Caco-2 (cell line): ENCODE results near the gene CTIF. TPM values are rescaled to one million over a fixed set of nuclear protein-coding genes. Genes with fewer than 3 reads are reported as not detected.

ENCODE experiments used
- BruUV-seq: library from RNA; stranded (reverse); fragments of 400-500 nt; replicated peaks from 2 replicates; lab custom pipeline; 2021; lab: Mats Ljungman, UMichigan
- CTCF ChIA-PET: fragments of 300-600 bp; sonication (Branson Sonifier 250); formaldehyde crosslinking; loops from one replicate; lab custom pipeline; 2022; ENCODE audit warnings: antibody characterized with exemption; lab: Charles Lee
- POLR2A ChIA-PET: fragments of 300-600 bp; sonication (Branson Sonifier 250); formaldehyde crosslinking; loops from one replicate; lab custom pipeline; 2022; ENCODE audit warnings: antibody characterized with exemption; lab: Charles Lee
- DNase-seq, 2 experiments: peaks; one replicate each; pipeline versions ENCODE4 v3.0.0 to v3.0.0-alpha.2; 2020 to 2022
- H3K27me3 ChIP-seq: replicated peaks from 2 replicates; pipeline ENCODE4 v1.6.0; 2011; ENCODE audit warnings: low read length; ENCODE audit not compliant: control insufficient read depth, insufficient read depth
- H3K36me3 ChIP-seq: 2 replicates; pipeline ENCODE4 v1.5.1; 2011; ENCODE audit warnings: low read length; ENCODE audit not compliant: control insufficient read depth, insufficient read depth
- H3K4me1 ChIP-seq: fragments of 250-450 bp; sonication (Bioruptor Pico); 2 replicates; pipeline ENCODE4 v1.5.1; 2020; ENCODE audit warnings: mild to moderate bottlenecking
- H3K4me3 ChIP-seq: 2 replicates; pipeline ENCODE4 v1.5.1; 2011; ENCODE audit warnings: low read depth, mild to moderate bottlenecking, control low read depth, low read length
- H3K9me3 ChIP-seq: fragments of 250-450 bp; sonication (Bioruptor Pico); 2 replicates; pipeline ENCODE4 v1.5.1; 2020; ENCODE audit warnings: mild to moderate bottlenecking, moderate library complexity
- H3K27ac Mint-ChIP-seq: one replicate; pipeline ENCODE4 v1.8.0; 2022; ENCODE audit warnings: mixed read lengths; ENCODE audit not compliant: unreplicated experiment
- H3K27me3 Mint-ChIP-seq: one replicate; pipeline ENCODE4 v1.8.0; 2022; ENCODE audit warnings: mixed read lengths; ENCODE audit not compliant: insufficient read depth, unreplicated experiment
- H3K36me3 Mint-ChIP-seq: one replicate; pipeline ENCODE4 v1.8.0; 2022; ENCODE audit warnings: mild to moderate bottlenecking, mixed read lengths; ENCODE audit not compliant: insufficient read depth, unreplicated experiment
- H3K4me1 Mint-ChIP-seq: one replicate; pipeline ENCODE4 v1.8.0; 2022; ENCODE audit warnings: low read depth, mixed read lengths; ENCODE audit not compliant: unreplicated experiment
- H3K4me3 Mint-ChIP-seq: one replicate; pipeline ENCODE4 v1.8.0; 2022; ENCODE audit warnings: mild to moderate bottlenecking, moderate library complexity, mixed read lengths; ENCODE audit not compliant: unreplicated experiment
- H3K9me3 Mint-ChIP-seq: one replicate; pipeline ENCODE4 v1.8.0; 2022; ENCODE audit warnings: mixed read lengths; ENCODE audit not compliant: unreplicated experiment
- CTCF ChIP-seq, 2 experiments: fragments of 200-600 bp in 1 of 2; IDR thresholded peaks; 1 replicate in 1 of 2; 2 replicates in 1 of 2; pipeline versions ENCODE4 v1.5.1 to v1.8.0; 2011 to 2022; ENCODE audit warnings: antibody characterized with exemption in 1 of 2, control low read depth in 1 of 2, inconsistent platforms in 1 of 2, low read depth in 1 of 2, low read length in 1 of 2, mild to moderate bottlenecking in 1 of 2, moderate library complexity in 1 of 2; ENCODE audit not compliant: insufficient read depth in 1 of 2, severe bottlenecking in 1 of 2, unreplicated experiment in 1 of 2
- intact Hi-C: fragments of 100-400 bp; cut with micrococcal nuclease; formaldehyde crosslinking; loops from one replicate; pipeline ENCODE4 v1.10.0; 2022; ENCODE audit not compliant: unreplicated experiment
- total RNA-seq: library from RNA; stranded (reverse); gene quantifications from 2 replicates; pipeline ENCODE4 v1.2.3, GENCODE V29; 2022

Gene CTIF
- total RNA-seq, 1 experiment from 2014 or later, result 19.9 TPM

GRCh38 chr18:48879008-48879431 is 340.2 kb downstream of the CTIF start:
- BruUV-seq, result no TSS peak
- Mint-ChIP-seq H3K4me3 (no peak overlapping the region), H3K4me1 (peaks cover 12% of the 10 kb centered on the region), H3K9me3 (no peaks in the 10 kb centered on the region), H3K27me3 (no peaks in the 10 kb centered on the region), H3K36me3 (no peaks in the 10 kb centered on the region), H3K27ac (no peak overlapping the region)
- Histone ChIP-seq H3K9me3 (no peaks in the 10 kb centered on the region), H3K4me3 (no peak overlapping the region), H3K27me3 (no peaks in the 10 kb centered on the region), H3K36me3 (no peaks in the 10 kb centered on the region), H3K4me1 (peaks cover 4% of the 10 kb centered on the region; the same call in 1 of the 2 replicates)
- DNase-seq, result peak; percentile 49 to 61
- TF ChIP-seq CTCF (IDR thresholded peaks at IDR 0.05; ENCODE audit: insufficient read depth in 1 of 2, low read depth in 1 of 2, low read length in 1 of 2, severe bottlenecking in 1 of 2, unreplicated experiment in 1 of 2), result no peak
- ChIA-PET CTCF (no interaction called here), POLR2A (no interaction called here)
- intact Hi-C loops, result no loop called here

GRCh38 chr18:48880931-48881330 is 342.1 kb downstream of the CTIF start:
- Mint-ChIP-seq H3K27ac (no peak overlapping the region), H3K4me1 (peaks cover 12% of the 10 kb centered on the region), H3K36me3 (no peaks in the 10 kb centered on the region), H3K27me3 (no peaks in the 10 kb centered on the region), H3K4me3 (no peak overlapping the region), H3K9me3 (no peaks in the 10 kb centered on the region)
- intact Hi-C loops, result no loop called here
- no peak for TF ChIP-seq CTCF (IDR thresholded peaks at IDR 0.05; ENCODE audit: insufficient read depth in 1 of 2, low read depth in 1 of 2, low read length in 1 of 2, severe bottlenecking in 1 of 2, unreplicated experiment in 1 of 2)
- CTCF ChIA-PET, result no interaction called here
- Histone ChIP-seq H3K4me3 (no peak overlapping the region), H3K27me3 (no peaks in the 10 kb centered on the region), H3K9me3 (no peaks in the 10 kb centered on the region), H3K36me3 (no peaks in the 10 kb centered on the region), H3K4me1 (peaks cover 4% of the 10 kb centered on the region; the same call in 1 of the 2 replicates)
- no peak for DNase-seq
- BruUV-seq, result no TSS peak
- POLR2A ChIA-PET, result no interaction called here

DNA sequence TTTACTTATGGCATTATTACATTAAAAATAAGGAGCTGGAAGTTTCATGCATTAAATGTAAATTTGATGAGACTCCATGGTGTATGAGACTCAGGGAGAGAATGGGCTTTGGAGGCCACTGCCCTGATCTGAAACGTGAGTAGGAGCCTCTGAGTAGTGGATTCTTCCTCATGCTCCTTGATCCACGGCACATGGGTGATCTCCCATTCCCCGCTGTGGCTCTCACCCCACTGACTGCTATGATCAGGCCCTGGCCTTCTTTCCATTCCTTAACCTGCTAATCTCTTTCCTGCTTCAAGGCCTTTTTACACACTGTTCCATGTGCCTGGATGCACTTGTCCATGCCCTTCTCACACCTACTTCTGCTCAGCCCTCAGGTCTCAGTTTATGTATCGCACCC is 343.5 kb downstream of the CTIF start:
- H3K4me3 Mint-ChIP-seq, result no peak overlapping the region
- H3K27me3 ChIP-seq, result no peaks in the 10 kb centered on the region

More for the DNA sequence above, 343.5 kb downstream of the CTIF start:
- no peak for TF ChIP-seq CTCF (IDR thresholded peaks at IDR 0.05; ENCODE audit: insufficient read depth in 1 of 2, low read depth in 1 of 2, low read length in 1 of 2, severe bottlenecking in 1 of 2, unreplicated experiment in 1 of 2)
- no peak overlapping the region for H3K27ac Mint-ChIP-seq
- no peak for DNase-seq
- BruUV-seq, result no TSS peak
- Histone ChIP-seq H3K4me1 (peaks cover 4% of the 10 kb centered on the region; the same call in 1 of the 2 replicates), H3K4me3 (no peak overlapping the region), H3K36me3 (no peaks in the 10 kb centered on the region), H3K9me3 (no peaks in the 10 kb centered on the region)
- POLR2A ChIA-PET, result no interaction called here
- CTCF ChIA-PET, result no interaction called here
- intact Hi-C loops, result no loop called here
- H3K4me1 Mint-ChIP-seq, result peaks cover 12% of the 10 kb centered on the region
- no peaks in the 10 kb centered on the region for H3K27me3 Mint-ChIP-seq
- H3K9me3 Mint-ChIP-seq, result no peaks in the 10 kb centered on the region
- H3K36me3 Mint-ChIP-seq, result no peaks in the 10 kb centered on the region
